Naive thymus-derived CD4-positive, alpha-beta T cell (primary cell): ENCODE measurements around the gene GUCY1A2. TPM values are rescaled to one million over a fixed set of nuclear protein-coding genes. Genes with fewer than 3 reads are reported as not detected.
"Not testable (repeated sequence)": the region's sequence is repeated elsewhere in the genome, so short reads cannot be mapped to it uniquely, and the experiment has no call there.

Source experiments
- ATAC-seq: fragments of 150-1000 bp; cut with Tn5 transposase; 2 replicates; pipeline ENCODE4 v1.10.0; 2021; ENCODE audit warnings: mild to moderate bottlenecking, moderate library complexity
- CTCF ChIA-PET: fragments of 350-600 bp; sonication (Branson Sonifier 250); formaldehyde crosslinking; loops from one replicate; lab custom pipeline; 2021; ENCODE audit warnings: antibody characterized with exemption; lab: Charles Lee
- POLR2A ChIA-PET: fragments of 350-600 bp; sonication (Branson Sonifier 250); formaldehyde crosslinking; loops from one replicate; lab custom pipeline; 2021; ENCODE audit warnings: antibody characterized with exemption, inconsistent platforms; lab: Charles Lee
- DNase-seq, 9 donors: peaks; one replicate each; pipeline versions ENCODE4 v3.0.0 to v3.0.0-alpha.2; 2020 to 2022; ENCODE audit warnings: mixed read lengths in 1 of 9
- H3K27ac ChIP-seq: one replicate; pipeline ENCODE4 v1.7.0; 2013; ENCODE audit warnings: mild to moderate bottlenecking, low read depth, low read length, moderate library complexity
- H3K27me3 ChIP-seq, 2 donors: one replicate each; pipeline ENCODE4 v1.7.0; 2013; ENCODE audit warnings: low read length in 2 of 2, mild to moderate bottlenecking in 2 of 2, moderate library complexity in 2 of 2; ENCODE audit not compliant: control insufficient read depth in 2 of 2, insufficient read depth in 2 of 2
- H3K36me3 ChIP-seq, 3 experiments: 1 replicate in 2 of 3; 2 replicates in 1 of 3; pipeline ENCODE4 v1.7.0; 2013; ENCODE audit warnings: low read length in 3 of 3, mild to moderate bottlenecking in 3 of 3, moderate library complexity in 1 of 3; ENCODE audit not compliant: insufficient read depth in 3 of 3, control insufficient read depth in 2 of 3
- H3K4me1 ChIP-seq, 2 donors: one replicate each; pipeline ENCODE4 v1.7.0; 2013; ENCODE audit warnings: low read length in 2 of 2, mild to moderate bottlenecking in 2 of 2, moderate library complexity in 1 of 2; ENCODE audit not compliant: control insufficient read depth in 2 of 2, insufficient read depth in 2 of 2
- H3K4me3 ChIP-seq: 2 replicates; pipeline ENCODE4 v1.7.0; 2013; ENCODE audit warnings: mild to moderate bottlenecking, low read length
- H3K9me3 ChIP-seq, 3 experiments: 1 replicate in 2 of 3; 2 replicates in 1 of 3; pipeline ENCODE4 v1.7.0; 2013; ENCODE audit warnings: low read length in 3 of 3; ENCODE audit not compliant: control insufficient read depth in 2 of 3
- H3K27ac Mint-ChIP-seq, 9 donors: one replicate each; pipeline ENCODE4 v1.8.0; 2020 to 2022; ENCODE audit warnings: mixed read lengths in 9 of 9, mild to moderate bottlenecking in 8 of 9, moderate library complexity in 5 of 9, inconsistent platforms in 2 of 9
- H3K27me3 Mint-ChIP-seq, 5 donors: one replicate each; pipeline ENCODE4 v1.8.0; 2021 to 2022; ENCODE audit warnings: mixed read lengths in 5 of 5, mild to moderate bottlenecking in 1 of 5
- H3K36me3 Mint-ChIP-seq, 5 donors: one replicate each; pipeline ENCODE4 v1.8.0; 2020 to 2022; ENCODE audit warnings: mixed read lengths in 5 of 5, mild to moderate bottlenecking in 3 of 5, inconsistent platforms in 1 of 5
- H3K4me1 Mint-ChIP-seq, 7 donors: one replicate each; pipeline ENCODE4 v1.8.0; 2020 to 2022; ENCODE audit warnings: mixed read lengths in 7 of 7, mild to moderate bottlenecking in 3 of 7, inconsistent platforms in 1 of 7
- H3K4me3 Mint-ChIP-seq, 10 donors: one replicate each; pipeline ENCODE4 v1.8.0; 2020 to 2022; ENCODE audit warnings: mild to moderate bottlenecking in 10 of 10, mixed read lengths in 10 of 10, moderate library complexity in 6 of 10, inconsistent platforms in 2 of 10
- H3K9me3 Mint-ChIP-seq, 11 donors: one replicate each; pipeline ENCODE4 v1.8.0; 2020 to 2022; ENCODE audit warnings: mixed read lengths in 11 of 11, mild to moderate bottlenecking in 4 of 11, inconsistent platforms in 1 of 11, moderate library complexity in 1 of 11
- intact Hi-C, 2 donors: fragments of 100-400 bp; cut with micrococcal nuclease; formaldehyde crosslinking; loops; one replicate each; pipeline ENCODE4 v1.15.1; 2023
- polyA plus RNA-seq, 2 donors: library from polyadenylated mRNA; unstranded; fragments of 300-500 nt; fragmentation: Illumina TruSeq; gene quantifications; one replicate each; pipeline ENCODE4 v1.2.3, GENCODE V29; 2021
- total RNA-seq, 6 experiments: library from RNA in 5 of 6; stranded (reverse) in 5 of 6; gene quantifications; 1 replicate in 5 of 6; 2 replicates in 1 of 6; pipeline ENCODE4 v1.2.3 and lab custom pipeline; 2021 to 2026

Gene GUCY1A2
- total and polyA plus RNA-seq, 7 experiments from 2014 or later = 0.03 to 0.22 TPM; not detected in 5

- H3K4me1 Mint-ChIP-seq, ATAC-seq, H3K27me3 Mint-ChIP-seq, CTCF ChIA-PET, H3K36me3 Mint-ChIP-seq, intact Hi-C loops, H3K9me3 ChIP-seq, H3K27ac Mint-ChIP-seq, H3K4me1 ChIP-seq, H3K36me3 ChIP-seq, DNase-seq, H3K27ac ChIP-seq, H3K4me3 Mint-ChIP-seq, POLR2A ChIA-PET, H3K27me3 ChIP-seq, H3K4me3 ChIP-seq: not testable (repeated sequence)
- H3K9me3 Mint-ChIP-seq = peaks cover 0 to 58% (median 10%) of the 10 kb centered on the region in 11 donors
Measured at GRCh38 chr11:106883693-106884092, 134.6 kb downstream of the GUCY1A2 start.

GRCh38 chr11:106879832-106880546, 138.3 kb downstream of the GUCY1A2 start:
- DNase-seq (no peak), ATAC-seq (no peak)
- intact Hi-C loops = no loop called here
- Mint-ChIP-seq H3K9me3 (peaks cover 3 to 48% (median 13%) of the 10 kb centered on the region in 11 donors), H3K36me3 (peaks cover 0 to 5% (median 0%) of the 10 kb centered on the region in 5 donors), H3K4me3 (no peak overlapping the region), H3K27ac (no peak overlapping the region), H3K4me1 (no peaks in the 10 kb centered on the region), H3K27me3 (no peaks in the 10 kb centered on the region)
- H3K36me3 ChIP-seq = no peaks in the 10 kb centered on the region
- H3K27ac ChIP-seq = no peak overlapping the region
- ChIA-PET POLR2A (no interaction called here), CTCF (no interaction called here)
- no peak overlapping the region for H3K4me3 ChIP-seq
- no peaks in the 10 kb centered on the region for H3K4me1 ChIP-seq
- no peaks in the 10 kb centered on the region for H3K9me3 ChIP-seq
- no peaks in the 10 kb centered on the region for H3K27me3 ChIP-seq

- intact Hi-C loops = no loop called here
- H3K27me3 Mint-ChIP-seq = no peaks in the 10 kb centered on the region
- Histone ChIP-seq H3K4me3 (no peak overlapping the region), H3K36me3 (no peaks in the 10 kb centered on the region), H3K4me1 (no peaks in the 10 kb centered on the region), H3K9me3 (no peaks in the 10 kb centered on the region), H3K27me3 (no peaks in the 10 kb centered on the region), H3K27ac (no peak overlapping the region)
- peaks cover 0 to 1% (median 0%) of the 10 kb centered on the region in 5 donors for H3K36me3 Mint-ChIP-seq
- no peak for ATAC-seq
- peaks cover 3 to 44% (median 14%) of the 10 kb centered on the region in 11 donors for H3K9me3 Mint-ChIP-seq
- H3K27ac Mint-ChIP-seq = no peak overlapping the region
- POLR2A ChIA-PET = no interaction called here
- no peaks in the 10 kb centered on the region for H3K4me1 Mint-ChIP-seq
- DNase-seq = no peak
- H3K4me3 Mint-ChIP-seq = no peak overlapping the region
- CTCF ChIA-PET = no interaction called here
Measured at GRCh38 chr11:106879029-106879428, 139.2 kb downstream of the GUCY1A2 start.

GRCh38 chr11:106875013-106875412, 143.3 kb downstream of the GUCY1A2 start:
- Mint-ChIP-seq H3K27ac (no peak overlapping the region), H3K9me3 (peaks cover 6 to 35% (median 15%) of the 10 kb centered on the region in 11 donors), H3K27me3 (no peaks in the 10 kb centered on the region), H3K4me1 (no peaks in the 10 kb centered on the region), H3K4me3 (no peak overlapping the region), H3K36me3 (no peaks in the 10 kb centered on the region)
- Histone ChIP-seq H3K36me3 (no peaks in the 10 kb centered on the region), H3K27ac (no peak overlapping the region), H3K4me1 (no peaks in the 10 kb centered on the region), H3K4me3 (no peak overlapping the region), H3K9me3 (no peaks in the 10 kb centered on the region), H3K27me3 (no peaks in the 10 kb centered on the region)
- DNase-seq = no peak
- ChIA-PET CTCF (no interaction called here), POLR2A (no interaction called here)
- no peak for ATAC-seq
- intact Hi-C loops = no loop called here

- H3K27me3 Mint-ChIP-seq = no peaks in the 10 kb centered on the region
- H3K4me1 Mint-ChIP-seq = no peaks in the 10 kb centered on the region
- Histone ChIP-seq H3K36me3 (no peaks in the 10 kb centered on the region), H3K4me3 (no peak overlapping the region), H3K9me3 (no peaks in the 10 kb centered on the region), H3K27me3 (no peaks in the 10 kb centered on the region), H3K27ac (no peak overlapping the region), H3K4me1 (no peaks in the 10 kb centered on the region)
- H3K27ac Mint-ChIP-seq = no peak overlapping the region
- POLR2A ChIA-PET = no interaction called here
- H3K4me3 Mint-ChIP-seq = no peak overlapping the region
- no peaks in the 10 kb centered on the region for H3K36me3 Mint-ChIP-seq
- DNase-seq (no peak), ATAC-seq (no peak)
- H3K9me3 Mint-ChIP-seq = peaks cover 0 to 27% (median 13%) of the 10 kb centered on the region in 11 donors
- intact Hi-C loops = no loop called here
- CTCF ChIA-PET = no interaction called here
Measured at GRCh38 chr11:106872246-106872645, 146.0 kb downstream of the GUCY1A2 start.

- peaks cover 0 to 8% (median 0%) of the 10 kb centered on the region in 3 experiments for H3K9me3 ChIP-seq
- Mint-ChIP-seq H3K9me3 (peaks cover 3 to 42% (median 13%) of the 10 kb centered on the region in 11 donors), H3K4me3 (no peak overlapping the region), H3K27ac (no peak overlapping the region), H3K36me3 (no peaks in the 10 kb centered on the region), H3K27me3 (no peaks in the 10 kb centered on the region), H3K4me1 (no peaks in the 10 kb centered on the region)
- H3K27me3 ChIP-seq = no peaks in the 10 kb centered on the region
- H3K4me3 ChIP-seq = no peak overlapping the region
- ChIA-PET POLR2A (no interaction called here), CTCF (no interaction called here)
- H3K27ac ChIP-seq = no peak overlapping the region
- H3K36me3 ChIP-seq = no peaks in the 10 kb centered on the region
- ATAC-seq (no peak), DNase-seq (no peak)
- no peaks in the 10 kb centered on the region for H3K4me1 ChIP-seq
- intact Hi-C loops = no loop called here
Measured at GRCh38 chr11:106858200-106858599, 160.1 kb downstream of the GUCY1A2 start.

- H3K4me3 Mint-ChIP-seq = no peak overlapping the region
- Histone ChIP-seq H3K36me3 (no peaks in the 10 kb centered on the region), H3K4me1 (no peaks in the 10 kb centered on the region), H3K27ac (no peak overlapping the region), H3K9me3 (peaks cover 0 to 8% (median 0%) of the 10 kb centered on the region in 3 experiments), H3K27me3 (no peaks in the 10 kb centered on the region), H3K4me3 (no peak overlapping the region)
- no peak overlapping the region for H3K27ac Mint-ChIP-seq
- no peaks in the 10 kb centered on the region for H3K27me3 Mint-ChIP-seq
- ATAC-seq = no peak
- no peaks in the 10 kb centered on the region for H3K4me1 Mint-ChIP-seq
- intact Hi-C loops = no loop called here
- no peak for DNase-seq
- H3K9me3 Mint-ChIP-seq = peaks cover 8 to 49% (median 20%) of the 10 kb centered on the region in 11 donors
- CTCF ChIA-PET = no interaction called here
- no peaks in the 10 kb centered on the region for H3K36me3 Mint-ChIP-seq
- POLR2A ChIA-PET = no interaction called here
Measured at GRCh38 chr11:106856566-106856965, 161.7 kb downstream of the GUCY1A2 start.
